Peyer's patch (tissue), 4 donors: ENCODE data around the gene PPA2.

Experiments
- CTCF ChIP-seq, 6 experiments: fragments of 450-650 bp in 4 of 6; fragments of 200-600 bp in 2 of 6; sonication (generic) in 1 of 6; IDR thresholded peaks; one replicate each; pipeline ENCODE4 v1.5.1; 2017 to 2019; ENCODE audit warnings: antibody characterized with exemption in 6 of 6, mild to moderate bottlenecking in 3 of 6, moderate library complexity in 1 of 6
- POLR2A ChIP-seq, 2 donors: fragments of 450-650 bp; IDR thresholded peaks; one replicate each; pipeline ENCODE4 v1.5.1; 2017; ENCODE audit warnings: antibody characterized with exemption in 2 of 2, mild to moderate bottlenecking in 2 of 2, moderate library complexity in 2 of 2

DNA sequence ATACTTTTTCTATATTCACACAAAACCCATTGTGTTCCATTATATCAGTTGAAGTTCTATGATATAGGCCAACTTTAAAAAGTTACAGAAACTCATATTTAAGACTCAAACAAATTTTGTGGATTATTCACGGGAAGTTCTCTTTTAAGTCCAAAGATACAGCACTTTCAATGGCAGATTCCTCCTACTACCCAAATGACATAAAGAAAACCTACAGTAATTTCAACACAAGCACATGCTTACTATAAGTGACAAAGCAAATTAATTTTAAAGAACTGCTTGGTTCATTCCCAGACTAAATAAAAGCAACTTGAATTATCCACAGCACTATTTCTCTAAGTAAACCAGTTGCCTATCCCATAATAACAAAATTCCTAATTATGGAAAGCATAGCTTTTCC is 4.1 kb downstream of the PPA2 start:
- no peak for TF ChIP-seq CTCF (IDR thresholded peaks at IDR 0.05)
- TF ChIP-seq POLR2A (IDR thresholded peaks at IDR 0.05) = no peak
